ENCODE results near the gene PRDX1.
"Not testable (repeated sequence)": the region's sequence is repeated elsewhere in the genome, so short reads cannot be mapped to it uniquely, and the experiment has no call there.

The PRDX1 gene

DNA sequence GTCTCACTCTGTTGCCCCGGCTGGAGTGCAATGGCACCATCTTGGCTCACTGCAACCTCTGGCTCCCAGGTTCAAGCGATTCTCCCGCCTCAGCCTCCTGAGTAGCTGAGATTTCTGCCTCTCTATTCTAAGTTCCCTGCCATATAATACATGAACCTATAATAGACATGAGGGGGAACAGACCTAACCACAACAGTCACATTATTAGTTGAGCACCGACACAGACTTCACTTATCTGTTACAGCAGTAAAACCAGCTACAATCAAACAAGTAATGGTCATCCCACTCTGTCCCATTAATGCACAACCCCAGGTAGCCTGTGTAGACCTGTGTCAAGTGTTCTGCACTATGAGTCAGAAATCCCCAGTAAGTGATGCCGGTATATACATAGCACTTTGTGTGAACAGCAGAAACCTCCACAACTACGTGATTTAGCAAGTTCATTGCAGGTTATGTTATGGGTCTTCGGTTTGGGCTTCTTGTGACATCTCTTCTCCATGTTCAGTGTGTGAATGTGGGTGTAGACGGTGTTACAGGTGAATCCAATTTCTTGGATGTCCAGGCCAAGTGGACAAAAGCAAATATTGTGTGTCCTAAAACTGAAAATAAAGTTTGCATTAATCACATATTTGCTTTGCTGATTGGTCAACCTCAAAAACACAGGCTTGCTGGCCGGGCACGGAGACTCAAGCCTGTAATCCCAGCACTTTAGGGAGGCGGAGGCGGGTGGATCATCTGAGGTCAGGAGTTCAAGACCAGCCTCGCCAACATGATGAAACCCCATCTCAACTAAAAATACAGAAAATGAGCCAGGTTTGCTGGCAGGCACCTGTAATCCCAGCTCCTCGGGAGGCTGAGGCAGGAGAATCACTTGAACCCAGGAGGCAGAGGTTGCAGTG, 18.0 kb downstream of the PRDX1 start:
- DNase-seq: no peak

- DNase-seq: no peak
Measured at GRCh38 chr1:45501505-45501859, 20.2 kb downstream of the PRDX1 start.

GRCh38 chr1:45499415-45499769, 22.3 kb downstream of the PRDX1 start:
- no peak for DNase-seq

GRCh38 chr1:45498279-45498678, 23.4 kb downstream of the PRDX1 start:
- no peak for DNase-seq

DNA sequence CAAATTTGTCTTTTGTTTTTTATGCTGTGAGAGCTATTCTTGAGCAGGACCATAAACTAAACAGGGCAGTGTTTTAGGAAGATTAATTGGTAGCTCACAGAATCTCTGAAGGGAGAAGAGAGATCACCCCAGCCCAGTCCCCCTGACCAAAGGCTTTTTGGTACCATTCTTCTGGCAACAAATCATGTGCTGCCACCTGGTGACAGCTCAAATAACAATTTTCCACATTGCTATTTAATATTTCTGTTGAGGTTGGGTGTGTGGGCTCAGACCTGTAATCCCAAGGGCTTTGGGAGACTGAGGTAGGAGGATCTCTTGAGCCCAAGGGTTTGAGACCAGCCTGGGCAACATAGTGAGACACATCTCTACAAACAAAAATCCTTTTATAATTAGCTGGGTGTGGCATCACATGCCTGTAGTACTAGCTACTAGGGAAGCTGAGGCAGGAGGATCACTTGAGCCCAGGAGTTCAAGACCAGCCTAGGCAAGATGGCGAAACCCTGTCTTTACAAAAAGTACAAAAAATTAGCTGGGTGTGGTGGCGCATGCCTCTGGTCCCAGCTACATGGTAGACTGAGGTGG, 28.5 kb downstream of the PRDX1 start:
- DNase-seq: peak; percentile 43 to 50

DNA sequence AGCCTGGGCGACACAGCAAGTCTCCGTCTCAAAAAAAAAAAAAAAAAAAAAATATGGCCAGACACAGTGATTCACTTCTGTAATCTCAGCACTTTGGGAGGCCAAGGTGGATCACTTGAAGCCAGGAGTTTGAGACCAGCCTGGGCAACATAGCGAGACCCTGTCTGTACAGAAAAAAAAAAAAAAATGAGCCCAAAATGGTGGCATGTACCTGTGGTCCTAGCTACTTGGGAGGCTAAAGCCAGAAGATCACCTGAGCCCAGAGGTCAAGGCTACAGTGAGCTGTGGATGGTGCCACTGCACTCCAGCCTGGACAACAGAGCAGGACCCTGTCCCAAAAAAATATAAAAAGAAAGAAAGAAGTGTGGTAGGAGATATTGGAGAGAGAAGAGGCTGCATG, 29.0 kb downstream of the PRDX1 start:
- DNase-seq: no peak

DNA sequence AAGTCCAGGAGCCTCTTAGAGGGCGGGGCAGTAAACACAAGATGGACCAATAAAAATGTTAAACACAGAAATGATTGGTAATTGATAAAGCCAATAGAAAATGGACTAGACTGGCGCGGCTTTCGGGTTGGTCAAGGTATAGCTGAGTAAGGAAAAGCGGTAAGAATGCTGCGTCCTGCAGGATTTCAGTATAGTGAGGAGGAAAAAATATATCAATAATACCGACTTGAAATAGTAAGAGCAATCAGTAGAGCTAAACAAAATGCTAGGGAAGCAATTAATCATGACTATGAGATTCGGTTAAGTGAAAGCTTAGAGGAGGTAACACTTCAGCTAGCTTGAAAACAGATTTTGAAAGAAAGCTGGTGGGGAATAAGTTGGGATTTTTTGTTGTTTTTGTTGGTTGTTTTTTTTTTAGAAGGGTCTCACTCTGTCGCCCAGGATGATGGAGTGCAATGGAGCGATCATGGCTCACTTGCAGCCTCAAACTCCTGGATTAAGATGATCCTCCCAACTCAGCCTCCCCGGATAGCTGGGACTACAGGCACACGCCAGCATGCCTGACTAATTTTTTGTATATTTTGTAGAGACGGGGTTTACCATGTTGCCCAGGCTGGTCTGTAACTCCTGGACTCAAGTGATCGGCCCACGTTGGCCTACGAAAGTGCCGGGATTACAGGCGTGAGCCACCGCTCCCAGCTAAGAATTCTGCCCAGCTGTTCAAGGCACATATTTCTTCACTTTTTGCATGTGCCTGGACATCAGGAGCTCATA, 30.0 kb downstream of the PRDX1 start:
- DNase-seq: no peak

- DNase-seq: peak; percentile 90
Measured at GRCh38 chr1:45490626-45491486, 30.8 kb downstream of the PRDX1 start, which contains the start of gene TESK2. TESK2 (minus strand) TSS chr1:45491163; CDS start chr1:45457785, 33,378 bp downstream.

- no peak for DNase-seq
Measured at GRCh38 chr1:45490121-45490625, 31.5 kb downstream of the PRDX1 start.

DNA sequence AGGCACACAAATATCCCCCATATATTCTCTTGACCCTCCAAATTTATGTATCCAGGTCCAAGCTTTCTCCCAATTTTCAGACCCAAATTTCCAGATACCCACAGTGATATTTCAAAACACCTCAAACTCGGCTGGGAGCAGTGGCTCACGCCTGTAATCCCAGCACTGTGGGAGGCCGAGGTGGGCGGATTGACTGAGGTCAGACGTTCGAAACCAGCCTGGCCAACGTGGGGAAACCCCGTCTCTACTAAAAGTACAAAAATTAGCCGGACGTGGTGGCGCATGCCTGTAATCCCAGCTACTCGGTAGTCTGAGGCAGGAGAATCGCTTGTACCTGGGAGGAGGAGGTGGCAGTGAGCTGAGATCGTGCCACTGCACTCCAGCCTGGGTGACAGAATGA, 32.3 kb downstream of the PRDX1 start:
- DNase-seq: peak; percentile 32 to 52

GRCh38 chr1:45488666-45489377, 32.9 kb downstream of the PRDX1 start:
- DNase-seq: no peak

DNA sequence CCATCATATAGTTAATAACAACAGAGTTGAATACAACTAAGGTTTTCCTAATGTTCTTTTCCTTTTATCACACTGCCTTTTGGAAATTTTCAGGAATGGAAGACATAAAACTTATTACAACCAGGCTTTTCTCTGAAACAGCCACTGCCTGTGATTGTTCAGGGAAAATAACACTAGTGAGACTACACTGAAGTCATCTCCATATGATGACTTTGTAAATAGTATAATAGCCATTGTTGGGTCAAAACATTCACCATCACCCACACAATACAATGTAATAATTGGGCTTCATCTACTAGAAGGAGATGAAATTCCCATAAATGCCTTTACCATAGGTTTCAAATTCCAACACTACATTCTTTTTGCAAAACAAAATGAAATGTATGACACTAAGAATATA, 35.7 kb downstream of the PRDX1 start:
- no peak for DNase-seq

DNA sequence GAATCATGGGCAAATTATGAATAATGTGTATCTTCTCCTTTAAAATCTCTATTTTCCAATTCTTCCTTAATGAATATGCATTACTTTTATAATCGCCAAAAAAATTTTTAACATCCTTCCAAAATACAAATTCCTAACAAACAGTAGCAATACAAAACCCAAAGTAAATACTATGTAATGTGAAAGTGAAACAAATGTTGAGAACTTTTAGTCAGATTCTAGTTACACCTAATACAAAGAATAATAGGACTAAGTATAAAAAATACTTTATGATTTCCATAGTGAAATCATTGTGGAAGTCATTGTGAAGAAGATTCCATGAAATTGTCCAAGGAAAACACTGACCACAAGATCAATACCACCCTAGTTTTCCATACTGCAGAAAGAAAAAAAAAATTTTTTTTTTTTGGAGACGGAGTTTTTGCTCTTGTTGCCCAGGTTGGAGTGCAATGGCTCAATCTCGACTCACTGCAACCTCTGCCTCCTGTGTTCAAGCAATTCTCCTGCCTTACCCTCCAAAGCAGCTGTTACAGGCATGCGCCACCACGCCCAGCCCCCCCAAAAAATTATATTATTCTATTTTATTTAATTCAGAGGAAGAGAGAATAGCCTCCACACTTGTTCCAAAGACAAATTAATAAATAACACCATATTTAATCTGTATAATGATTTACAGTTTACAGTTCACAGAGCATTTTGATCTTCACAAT, 42.5 kb downstream of the PRDX1 start:
- DNase-seq: no peak

- no peak for DNase-seq
Measured at GRCh38 chr1:45478121-45478814, 43.4 kb downstream of the PRDX1 start.

DNA sequence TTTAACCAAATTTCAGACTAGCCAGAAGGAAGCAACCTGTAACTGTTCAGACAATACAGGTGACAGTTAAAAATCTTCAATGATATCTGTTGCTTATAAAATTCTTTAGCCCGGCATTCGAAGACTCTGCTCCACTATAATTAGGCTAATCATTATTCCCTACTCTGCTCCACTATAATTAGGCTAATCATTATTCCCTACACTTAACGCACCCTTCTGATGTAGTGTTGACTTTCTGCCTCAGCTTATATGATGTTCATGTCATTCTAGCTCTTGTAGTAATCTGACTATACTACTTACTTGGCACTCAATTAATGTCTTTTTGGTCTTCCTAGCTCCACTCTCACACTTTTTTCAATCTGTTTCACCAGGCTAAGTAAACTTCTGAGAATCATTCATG, 44.0 kb downstream of the PRDX1 start:
- no peak for DNase-seq

GRCh38 chr1:45474194-45474593, 47.5 kb downstream of the PRDX1 start:
- not testable (repeated sequence) for DNase-seq

GRCh38 chr1:45473302-45473701, 48.4 kb downstream of the PRDX1 start:
- DNase-seq: no peak

DNA sequence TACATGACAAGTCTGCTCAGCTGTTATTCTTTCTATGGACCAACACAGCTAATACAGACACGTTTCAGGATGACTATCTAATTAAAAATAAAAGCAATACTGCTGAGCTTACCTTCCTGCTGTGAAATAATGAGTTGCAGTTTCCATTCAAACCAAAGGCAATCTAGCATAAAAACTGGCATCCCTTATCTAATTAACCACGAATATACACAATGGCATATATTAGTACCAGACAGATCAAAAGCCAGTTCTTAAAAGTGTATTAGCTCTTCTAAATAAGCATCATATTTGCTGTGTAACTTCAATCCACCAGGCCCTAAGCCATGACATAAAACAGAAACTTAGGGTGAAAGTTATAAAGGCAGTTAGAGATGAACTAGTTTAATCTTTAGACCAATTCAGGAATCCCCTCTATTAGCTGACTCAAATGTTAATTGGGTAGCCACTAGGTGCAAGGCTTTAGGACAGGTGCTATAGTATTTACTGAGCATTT, 51.3 kb downstream of the PRDX1 start:
- no peak for DNase-seq

DNA sequence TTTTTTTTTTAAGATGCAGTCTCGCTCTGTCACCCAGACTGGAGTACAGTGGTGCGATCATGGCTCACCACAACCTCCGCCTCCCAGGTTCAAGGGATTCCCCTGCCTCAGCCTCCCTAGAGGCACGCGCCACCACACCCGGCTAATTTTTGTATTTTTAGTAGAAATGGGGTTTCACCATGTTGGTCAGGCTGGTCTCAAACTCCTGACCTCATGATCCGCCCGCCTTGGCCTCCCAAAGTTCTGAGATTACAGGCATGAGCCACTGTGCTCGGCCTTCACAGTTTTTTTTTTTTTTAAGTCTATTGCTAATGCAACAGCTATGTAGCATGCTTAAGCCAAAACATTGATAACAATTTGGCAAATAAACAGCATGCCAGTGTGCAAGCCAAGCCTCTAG, 54.3 kb downstream of the PRDX1 start:
- not testable (repeated sequence) for DNase-seq

DNA sequence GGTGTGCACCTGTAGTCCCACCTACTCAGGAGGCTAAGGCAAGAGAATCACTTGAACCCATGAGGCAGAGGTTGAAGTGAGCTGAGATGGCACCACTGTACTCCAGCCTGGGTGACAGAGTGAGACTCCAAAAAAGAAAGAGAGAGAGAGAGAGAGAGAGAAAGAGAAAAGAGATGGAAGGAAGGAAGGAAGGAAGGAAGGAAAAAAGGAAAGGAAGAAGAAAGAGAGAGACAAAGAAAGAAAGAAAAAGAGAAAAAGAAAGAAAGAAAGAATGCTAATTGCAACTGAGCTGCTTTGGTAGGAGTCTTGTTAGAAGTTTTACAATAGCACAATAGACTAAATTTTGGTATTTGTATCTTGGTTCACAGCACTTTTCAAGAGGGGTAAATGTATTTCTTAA, 56.4 kb downstream of the PRDX1 start:
- no peak for DNase-seq
